GM21390 (cell line): ENCODE measurements around the gene SYNE4.
"Not testable (repeated sequence)": the region's sequence is repeated elsewhere in the genome, so short reads cannot be mapped to it uniquely, and the experiment has no call there.

Experiments
- ATAC-seq: cut with Tn5 transposase; IDR thresholded peaks from one replicate; pipeline ENCODE4 v1.9.1; 2021; ENCODE audit not compliant: unreplicated experiment

Gene SYNE4

GRCh38 chr19:36008336-36008978 is at the start of gene SYNE4:
TSS of gene SYNE4 (minus strand) at chr19:36008813. CDS start at chr19:36008681, 132 bp downstream.
- no peak for ATAC-seq

GRCh38 chr19:36054733-36055686 is 46.4 kb upstream of the SYNE4 start, which contains the start of gene WDR62:
TSS of gene WDR62 (plus strand) at chr19:36054897. CDS start at chr19:36054972, 75 bp downstream.
- ATAC-seq = peak; percentile 62

GRCh38 chr19:36054119-36054732 is 45.6 kb upstream of the SYNE4 start, which contains the start of gene THAP8:
TSS of gene THAP8 (minus strand) at chr19:36054285. CDS start at chr19:36054217, 68 bp downstream.
- peak; percentile 78 for ATAC-seq

GRCh38 chr19:36051637-36052036 is 43.0 kb upstream of the SYNE4 start:
- no peak for ATAC-seq

GRCh38 chr19:36051236-36051635 is 42.6 kb upstream of the SYNE4 start:
- ATAC-seq = no peak

GRCh38 chr19:36049080-36049698 is 40.6 kb upstream of the SYNE4 start:
- no peak for ATAC-seq

GRCh38 chr19:36047835-36048234 is 39.2 kb upstream of the SYNE4 start:
- ATAC-seq = no peak

GRCh38 chr19:36046443-36047050 is 37.9 kb upstream of the SYNE4 start:
- ATAC-seq = no peak

- no peak for ATAC-seq
These were observed 35.3 kb upstream of the SYNE4 start for GRCh38 chr19:36043952-36044351.

- ATAC-seq = no peak
These were observed 33.2 kb upstream of the SYNE4 start for GRCh38 chr19:36041831-36042230.

GRCh38 chr19:36041092-36041491 is 32.5 kb upstream of the SYNE4 start:
- ATAC-seq = not testable (repeated sequence)

GRCh38 chr19:36040495-36040894 is 31.9 kb upstream of the SYNE4 start:
- ATAC-seq = no peak

- ATAC-seq = no peak
These were observed 23.9 kb upstream of the SYNE4 start, which contains the start of gene CLIP3 for GRCh38 chr19:36032251-36033104. TSS of gene CLIP3 (minus strand) at chr19:36032873. CDS start at chr19:36032357, 516 bp downstream.

- no peak for ATAC-seq
These were observed 22.7 kb upstream of the SYNE4 start for GRCh38 chr19:36031308-36031707.

GRCh38 chr19:36030264-36031148 is 21.9 kb upstream of the SYNE4 start:
- ATAC-seq = no peak

GRCh38 chr19:36028313-36029041 is 19.9 kb upstream of the SYNE4 start:
- no peak for ATAC-seq

GRCh38 chr19:36027696-36028095 is 19.1 kb upstream of the SYNE4 start:
- no peak for ATAC-seq
